Measurements from ENCODE around the gene TGFA.

DNA sequence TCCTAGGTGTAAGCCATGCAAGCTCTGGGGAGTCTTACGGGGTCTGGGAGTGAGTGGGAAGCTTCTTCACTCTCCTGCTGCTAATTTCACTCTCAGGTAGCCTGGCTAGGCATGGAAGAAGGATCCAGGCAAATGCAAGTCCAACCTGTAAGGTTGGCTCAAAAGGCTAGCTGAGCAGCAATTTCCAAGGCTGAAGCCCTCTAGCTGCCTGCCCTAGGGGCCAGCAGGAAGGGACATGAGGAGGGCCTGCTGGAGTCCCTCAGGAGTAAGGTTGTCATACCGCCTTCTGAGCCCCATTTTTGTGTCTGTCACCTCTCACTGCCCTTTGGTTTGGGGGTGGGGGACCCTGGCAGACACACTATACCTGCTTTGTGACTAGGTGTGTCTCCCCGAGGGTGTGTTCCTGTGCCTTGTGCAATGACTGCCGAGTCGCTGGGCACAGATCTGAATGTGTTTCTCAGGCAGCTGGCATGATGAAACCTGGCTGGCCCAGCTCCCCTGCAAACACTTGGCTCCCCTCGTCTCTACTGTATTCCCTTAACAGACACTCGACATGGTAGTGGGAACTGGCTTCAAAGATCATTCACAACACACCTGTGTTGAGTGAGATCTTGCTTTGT, 127.8 kb downstream of the TGFA start:
- TF ChIP-seq, protein P1, sequence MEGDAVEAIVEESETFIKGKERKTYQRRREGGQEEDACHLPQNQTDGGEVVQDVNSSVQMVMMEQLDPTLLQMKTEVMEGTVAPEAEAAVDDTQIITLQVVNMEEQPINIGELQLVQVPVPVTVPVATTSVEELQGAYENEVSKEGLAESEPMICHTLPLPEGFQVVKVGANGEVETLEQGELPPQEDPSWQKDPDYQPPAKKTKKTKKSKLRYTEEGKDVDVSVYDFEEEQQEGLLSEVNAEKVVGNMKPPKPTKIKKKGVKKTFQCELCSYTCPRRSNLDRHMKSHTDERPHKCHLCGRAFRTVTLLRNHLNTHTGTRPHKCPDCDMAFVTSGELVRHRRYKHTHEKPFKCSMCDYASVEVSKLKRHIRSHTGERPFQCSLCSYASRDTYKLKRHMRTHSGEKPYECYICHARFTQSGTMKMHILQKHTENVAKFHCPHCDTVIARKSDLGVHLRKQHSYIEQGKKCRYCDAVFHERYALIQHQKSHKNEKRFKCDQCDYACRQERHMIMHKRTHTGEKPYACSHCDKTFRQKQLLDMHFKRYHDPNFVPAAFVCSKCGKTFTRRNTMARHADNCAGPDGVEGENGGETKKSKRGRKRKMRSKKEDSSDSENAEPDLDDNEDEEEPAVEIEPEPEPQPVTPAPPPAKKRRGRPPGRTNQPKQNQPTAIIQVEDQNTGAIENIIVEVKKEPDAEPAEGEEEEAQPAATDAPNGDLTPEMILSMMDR (IDR thresholded peaks at IDR 0.05) = no peak
- TF ChIP-seq, protein P2, sequence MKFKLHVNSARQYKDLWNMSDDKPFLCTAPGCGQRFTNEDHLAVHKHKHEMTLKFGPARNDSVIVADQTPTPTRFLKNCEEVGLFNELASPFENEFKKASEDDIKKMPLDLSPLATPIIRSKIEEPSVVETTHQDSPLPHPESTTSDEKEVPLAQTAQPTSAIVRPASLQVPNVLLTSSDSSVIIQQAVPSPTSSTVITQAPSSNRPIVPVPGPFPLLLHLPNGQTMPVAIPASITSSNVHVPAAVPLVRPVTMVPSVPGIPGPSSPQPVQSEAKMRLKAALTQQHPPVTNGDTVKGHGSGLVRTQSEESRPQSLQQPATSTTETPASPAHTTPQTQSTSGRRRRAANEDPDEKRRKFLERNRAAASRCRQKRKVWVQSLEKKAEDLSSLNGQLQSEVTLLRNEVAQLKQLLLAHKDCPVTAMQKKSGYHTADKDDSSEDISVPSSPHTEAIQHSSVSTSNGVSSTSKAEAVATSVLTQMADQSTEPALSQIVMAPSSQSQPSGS (CRISPR knock-in tag; IDR thresholded peaks at IDR 0.05; ENCODE audit: borderline replicate concordance, low read depth) = no peak

Measured in WTC11 (cell line).